AG09319 (cell line): ENCODE measurements around the gene GATB.
"Not testable (repeated sequence)": the region's sequence is repeated elsewhere in the genome, so short reads cannot be mapped to it uniquely, and the experiment has no call there.

Source experiments
- DNase-seq: peaks from one replicate; pipeline ENCODE4 v3.0.0-alpha.2; 2010; ENCODE audit warnings: low read depth; ENCODE audit errors: extremely low read depth
- CTCF ChIP-seq: IDR thresholded peaks from 2 replicates; pipeline ENCODE4 v1.5.1; 2011; ENCODE audit warnings: low read depth, mild to moderate bottlenecking, inconsistent platforms, low read length, moderate library complexity

GATB gene

GRCh38 chr4:151750156-151750555 is 10.7 kb downstream of the GATB start:
- TF ChIP-seq CTCF = no peak
- DNase-seq = no peak

- no peak for TF ChIP-seq CTCF
- DNase-seq = no peak
These were observed 15.2 kb downstream of the GATB start for GRCh38 chr4:151745481-151746231.

GRCh38 chr4:151744614-151745013 is 16.2 kb downstream of the GATB start:
- TF ChIP-seq CTCF = no peak
- DNase-seq = peak; percentile 7

GRCh38 chr4:151743894-151744293 is 16.9 kb downstream of the GATB start:
- DNase-seq = no peak
- TF ChIP-seq CTCF = no peak

- TF ChIP-seq CTCF = no peak
- DNase-seq = no peak
These were observed 17.5 kb downstream of the GATB start for GRCh38 chr4:151743128-151743854.

GRCh38 chr4:151738720-151739517 is 21.9 kb downstream of the GATB start:
- TF ChIP-seq CTCF = no peak

GRCh38 chr4:151736852-151737251 is 24.0 kb downstream of the GATB start:
- not testable (repeated sequence) for DNase-seq

More at GRCh38 chr4:151738720-151739517, 21.9 kb downstream of the GATB start:
- no peak for DNase-seq
